Body of pancreas (tissue), 4 donors: Measurements from ENCODE around the gene ADAD2. TPM values are rescaled to one million over a fixed set of nuclear protein-coding genes. Genes with fewer than 3 reads are reported as not detected.

Experiments
- ATAC-seq: fragments of 150-250 bp; one replicate; pipeline ENCODE4 v1.9.1; 2016
- DNase-seq, 4 donors: peaks; one replicate each; pipeline ENCODE4 v3.0.0-alpha.2; 2019
- H3K27ac ChIP-seq, 4 donors: fragments of 200-600 bp; sonication (generic); 1 replicate in 3 of 4; 2 replicates in 1 of 4; pipeline versions ENCODE4 v1.5.1 to v1.6.1; 2016 to 2019; ENCODE audit warnings: mild to moderate bottlenecking in 1 of 4, mixed read lengths in 1 of 4, moderate library complexity in 1 of 4
- H3K27me3 ChIP-seq, 2 donors: fragments of 200-600 bp; sonication (generic); one replicate each; pipeline ENCODE4 v1.6.0; 2016; ENCODE audit warnings: mild to moderate bottlenecking in 1 of 2
- H3K36me3 ChIP-seq, 2 donors: fragments of 200-600 bp; sonication (generic); replicated peaks in 1 of 2; 2 replicates each; pipeline ENCODE4 v1.5.1; 2016; ENCODE audit warnings: low read depth in 2 of 2; ENCODE audit not compliant: insufficient read depth in 1 of 2
- H3K4me1 ChIP-seq: fragments of 200-600 bp; sonication (generic); one replicate; pipeline ENCODE4 v1.6.0; 2016
- H3K4me3 ChIP-seq, 2 donors: fragments of 200-600 bp; sonication (generic); 1 replicate in 1 of 2; 2 replicates in 1 of 2; pipeline ENCODE4 v1.5.1; 2016 to 2019
- H3K9me3 ChIP-seq, 3 donors: fragments of 200-600 bp; sonication (generic); 1 replicate in 2 of 3; 2 replicates in 1 of 3; pipeline ENCODE4 v1.5.1; 2016
- POLR2A ChIP-seq, 3 donors: fragments of 450-650 bp; IDR thresholded peaks; one replicate each; pipeline ENCODE4 v1.6.1; 2016; ENCODE audit warnings: antibody characterized with exemption in 3 of 3, mild to moderate bottlenecking in 2 of 3
- WGBS, 2 donors: methylation state at CpG; one replicate each; pipeline ENCODE4 v1.1.5; 2017; 5-methylcytosine and 5-hydroxymethylcytosine counted together
- intact Hi-C: fragments of 100-400 bp; cut with DNase I; formaldehyde crosslinking; loops from one replicate; pipeline ENCODE4 v1.15.1; 2023
- total RNA-seq, 2 donors: library from RNA; depleted of rRNA; stranded (reverse); fragments of >200 nt; gene quantifications; one replicate each; pipeline ENCODE4 v1.1.0, GENCODE V29; 2016
- TF ChIP-seq, protein P1 (sequence below), 7 experiments: fragments of 450-650 bp in 4 of 7; fragments of 200-600 bp in 3 of 7; sonication (generic) in 3 of 7; IDR thresholded peaks; one replicate each; pipeline ENCODE4 v1.5.1; 2016 to 2019; ENCODE audit warnings: antibody characterized with exemption in 7 of 7

Gene ADAD2
- total RNA-seq, 2 donors from 2014 or later = 4.0 TPM; not detected in 1

GRCh38 chr16:84144859-84145639 is 45.9 kb upstream of the ADAD2 start, which contains the start of the genes DNAAF1 and HSDL1:
TSS of gene DNAAF1 (plus strand) at chr16:84145308. CDS start at chr16:84145441, 133 bp downstream.
TSS of gene HSDL1 (minus strand) at chr16:84145177. CDS start at chr16:84131321, 13,856 bp downstream.
- Histone ChIP-seq H3K9me3 (no peaks in the 10 kb centered on the region), H3K27ac (peak within 1 kb of the TSS in 3 of 4 donors; percentile 62 to 76 (median 69)), H3K4me1 (peaks cover 9% of the 10 kb centered on the region), H3K36me3 (no peaks in the 10 kb centered on the region), H3K4me3 (peak within 1 kb of the TSS; percentile 85 to 95), H3K27me3 (no peaks in the 10 kb centered on the region)
- DNase-seq (peak; percentile 90 to 94 (median 93)), ATAC-seq (peak; percentile 95)
- intact Hi-C loops = loop anchor here (5.0 kb wide), 1 partner anchor 37 kb away; no protein-coding TSS in a partner anchor
- 0 to 1% methylated on average over 32 to 77 of the region's 89 CpGs for WGBS, 2 donors
- TF ChIP-seq, protein P1, sequence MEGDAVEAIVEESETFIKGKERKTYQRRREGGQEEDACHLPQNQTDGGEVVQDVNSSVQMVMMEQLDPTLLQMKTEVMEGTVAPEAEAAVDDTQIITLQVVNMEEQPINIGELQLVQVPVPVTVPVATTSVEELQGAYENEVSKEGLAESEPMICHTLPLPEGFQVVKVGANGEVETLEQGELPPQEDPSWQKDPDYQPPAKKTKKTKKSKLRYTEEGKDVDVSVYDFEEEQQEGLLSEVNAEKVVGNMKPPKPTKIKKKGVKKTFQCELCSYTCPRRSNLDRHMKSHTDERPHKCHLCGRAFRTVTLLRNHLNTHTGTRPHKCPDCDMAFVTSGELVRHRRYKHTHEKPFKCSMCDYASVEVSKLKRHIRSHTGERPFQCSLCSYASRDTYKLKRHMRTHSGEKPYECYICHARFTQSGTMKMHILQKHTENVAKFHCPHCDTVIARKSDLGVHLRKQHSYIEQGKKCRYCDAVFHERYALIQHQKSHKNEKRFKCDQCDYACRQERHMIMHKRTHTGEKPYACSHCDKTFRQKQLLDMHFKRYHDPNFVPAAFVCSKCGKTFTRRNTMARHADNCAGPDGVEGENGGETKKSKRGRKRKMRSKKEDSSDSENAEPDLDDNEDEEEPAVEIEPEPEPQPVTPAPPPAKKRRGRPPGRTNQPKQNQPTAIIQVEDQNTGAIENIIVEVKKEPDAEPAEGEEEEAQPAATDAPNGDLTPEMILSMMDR (IDR thresholded peaks at IDR 0.05) = peak in 1 of 7 experiments; percentile 6
- TF ChIP-seq POLR2A (IDR thresholded peaks at IDR 0.05) = peak in 2 of 3 donors; percentile 28 to 30

DNA sequence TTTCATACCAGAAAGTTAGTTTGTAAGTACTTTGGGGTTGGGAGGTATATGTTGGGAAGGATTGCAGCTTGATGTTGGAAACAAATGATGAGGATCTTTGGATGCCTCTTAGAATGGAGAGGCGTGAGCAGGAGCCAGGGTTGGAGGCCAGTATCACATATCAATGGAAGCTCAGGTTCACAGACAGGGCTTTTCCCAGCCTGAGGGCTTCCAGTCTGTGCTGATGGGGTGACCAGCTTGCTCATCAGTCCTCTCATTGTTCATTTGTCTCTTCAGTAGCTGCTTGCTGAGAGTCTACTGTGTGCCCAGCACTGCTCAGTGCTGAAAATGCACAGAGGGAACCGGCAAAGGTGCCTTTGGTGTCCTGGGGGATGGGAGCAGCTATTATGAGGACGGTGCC is 40.0 kb upstream of the ADAD2 start:
- H3K27me3 ChIP-seq = no peaks in the 10 kb centered on the region
- 72 to 92% methylated on average over 1 to 3 of the region's 3 CpGs for WGBS, 2 donors
- intact Hi-C loops = no loop called here
- TF ChIP-seq, protein P1 (IDR thresholded peaks at IDR 0.05) = no peak
- TF ChIP-seq POLR2A (IDR thresholded peaks at IDR 0.05) = no peak
- H3K36me3 ChIP-seq = no peaks in the 10 kb centered on the region
- H3K9me3 ChIP-seq = no peaks in the 10 kb centered on the region
- H3K27ac ChIP-seq = no peak overlapping the region
- no peak overlapping the region for H3K4me3 ChIP-seq
- H3K4me1 ChIP-seq = no peaks in the 10 kb centered on the region
- no peak for DNase-seq
- ATAC-seq = no peak

DNA sequence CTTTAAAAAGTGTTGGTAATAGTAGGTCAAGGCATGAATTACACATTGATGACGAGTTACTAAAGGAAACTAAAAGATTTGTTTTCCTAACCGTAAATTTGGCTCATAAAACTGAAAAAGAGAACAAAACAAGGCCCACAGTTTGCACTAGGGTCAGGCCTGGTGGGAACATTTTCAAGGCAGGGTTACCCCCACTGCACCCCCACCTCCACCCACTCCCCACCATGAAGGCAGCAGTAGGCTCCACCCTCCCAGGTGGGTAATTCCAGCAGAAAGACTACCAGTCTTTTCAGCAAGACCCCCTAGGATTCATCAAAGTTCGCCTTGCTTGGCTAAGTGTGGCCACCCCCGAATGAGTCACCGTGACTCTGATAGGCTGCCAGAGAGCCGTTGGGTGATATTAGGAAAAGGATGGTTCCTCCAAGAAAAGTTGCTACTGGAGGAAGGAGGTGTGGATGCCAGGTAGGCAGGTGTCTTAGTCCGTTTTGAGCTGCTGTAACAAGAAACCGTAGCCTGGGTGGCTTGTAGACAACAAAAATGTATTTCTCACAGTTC is 37.2 kb upstream of the ADAD2 start:
- TF ChIP-seq, protein P1 (IDR thresholded peaks at IDR 0.05) = no peak
- TF ChIP-seq POLR2A (IDR thresholded peaks at IDR 0.05) = no peak
- no peaks in the 10 kb centered on the region for H3K27me3 ChIP-seq
- DNase-seq = no peak
- intact Hi-C loops = no loop called here
- ATAC-seq = no peak
- H3K4me1 ChIP-seq = no peaks in the 10 kb centered on the region
- H3K36me3 ChIP-seq = no peaks in the 10 kb centered on the region
- H3K27ac ChIP-seq = no peak overlapping the region
- 52 to 57% methylated on average over 8 of the region's 8 CpGs for WGBS, 2 donors
- H3K4me3 ChIP-seq = no peak overlapping the region
- no peaks in the 10 kb centered on the region for H3K9me3 ChIP-seq

DNA sequence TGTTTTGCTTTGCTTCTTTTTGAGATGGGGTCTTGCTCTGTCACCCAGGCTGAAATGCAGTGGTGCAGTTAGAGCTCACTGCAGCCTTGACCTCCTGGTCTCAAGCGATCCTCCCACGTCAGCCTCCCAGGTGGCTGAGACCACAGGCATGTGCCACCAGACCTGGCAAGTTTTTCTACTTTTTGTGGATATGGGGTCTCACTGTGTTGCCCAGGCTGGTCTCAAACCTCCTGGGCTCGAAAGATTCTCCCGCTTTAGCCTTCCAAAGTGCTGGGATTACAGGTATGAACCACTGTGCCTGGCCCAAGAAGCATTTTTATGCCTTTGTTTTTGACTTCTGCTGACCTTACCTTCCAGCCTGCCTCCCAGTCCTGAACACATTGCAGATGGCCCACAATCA is 35.7 kb upstream of the ADAD2 start:
- intact Hi-C loops = no loop called here

More for the DNA sequence above, 35.7 kb upstream of the ADAD2 start:
- no peaks in the 10 kb centered on the region for H3K4me1 ChIP-seq
- TF ChIP-seq, protein P1 (IDR thresholded peaks at IDR 0.05) = no peak
- TF ChIP-seq POLR2A (IDR thresholded peaks at IDR 0.05) = no peak
- H3K27ac ChIP-seq = no peak overlapping the region
- no peak for ATAC-seq
- no peak for DNase-seq
- WGBS, 2 donors = 86% methylated on average over 4 of the region's 4 CpGs
- H3K36me3 ChIP-seq = no peaks in the 10 kb centered on the region
- H3K4me3 ChIP-seq = no peak overlapping the region
- no peaks in the 10 kb centered on the region for H3K27me3 ChIP-seq
- H3K9me3 ChIP-seq = no peaks in the 10 kb centered on the region
